Activated CD4-positive, alpha-beta memory T cell treated with anti-CD3 and anti-CD28 coated beads for 36 hours (primary cell): ENCODE results near the gene MEGF11. TPM values are rescaled to one million over a fixed set of nuclear protein-coding genes. Genes with fewer than 3 reads are reported as not detected.

Experiments
- CTCF ChIA-PET: fragments of 350-600 bp; sonication (Branson Sonifier 250); formaldehyde crosslinking; loops from one replicate; lab custom pipeline; 2021; ENCODE audit warnings: antibody characterized with exemption, inconsistent platforms; lab: Charles Lee
- POLR2A ChIA-PET: fragments of 350-600 bp; sonication (Branson Sonifier 250); formaldehyde crosslinking; loops from one replicate; lab custom pipeline; 2021; ENCODE audit warnings: antibody characterized with exemption; lab: Charles Lee
- DNase-seq: peaks from one replicate; pipeline ENCODE4 v3.0.0-alpha.2; 2020
- H3K27ac Mint-ChIP-seq: one replicate; pipeline ENCODE4 v1.8.0; 2021; ENCODE audit warnings: mixed read lengths
- H3K27me3 Mint-ChIP-seq: one replicate; pipeline ENCODE4 v1.8.0; 2021; ENCODE audit warnings: mixed read lengths
- H3K36me3 Mint-ChIP-seq: one replicate; pipeline ENCODE4 v1.8.0; 2021; ENCODE audit warnings: mixed read lengths
- H3K4me1 Mint-ChIP-seq: one replicate; pipeline ENCODE4 v1.8.0; 2021; ENCODE audit warnings: low read depth, mixed read lengths
- H3K4me3 Mint-ChIP-seq: one replicate; pipeline ENCODE4 v1.8.0; 2021; ENCODE audit warnings: mild to moderate bottlenecking, mixed read lengths
- H3K9me3 Mint-ChIP-seq: one replicate; pipeline ENCODE4 v1.8.0; 2021; ENCODE audit warnings: mixed read lengths
- intact Hi-C: fragments of 100-400 bp; cut with micrococcal nuclease; formaldehyde crosslinking; loops from one replicate; pipeline ENCODE4 v1.15.1; 2023
- total RNA-seq, 2 experiments: library from RNA; stranded (reverse); gene quantifications; one replicate each; pipeline ENCODE4 v1.2.3, GENCODE V29; 2021

Gene MEGF11
- total RNA-seq, 2 experiments from 2014 or later = not detected

DNA sequence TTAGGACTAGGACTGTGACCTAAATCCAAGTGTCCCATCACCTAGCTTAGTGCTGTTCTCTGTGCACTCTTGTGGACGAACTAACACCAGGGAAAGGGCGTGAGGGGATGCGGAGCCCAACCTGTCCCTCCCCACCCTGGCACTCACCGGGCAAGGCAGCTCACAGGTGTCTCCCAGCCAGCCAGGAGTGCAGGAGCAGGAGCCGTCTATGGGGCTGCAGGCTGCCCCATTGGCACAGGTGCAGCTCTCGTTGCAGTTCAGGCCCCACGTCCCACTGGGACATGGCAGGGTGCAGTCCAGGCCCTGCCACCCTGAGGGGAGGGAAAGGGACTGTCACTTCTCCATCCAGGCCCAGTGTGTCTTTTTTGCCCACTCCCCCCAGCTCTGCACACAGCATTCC, 324.0 kb downstream of the MEGF11 start:
- Mint-ChIP-seq H3K4me3 (no peak overlapping the region), H3K9me3 (no peaks in the 10 kb centered on the region), H3K27me3 (no peaks in the 10 kb centered on the region), H3K27ac (no peak overlapping the region), H3K36me3 (no peaks in the 10 kb centered on the region), H3K4me1 (no peaks in the 10 kb centered on the region)
- intact Hi-C loops = no loop called here
- POLR2A ChIA-PET = no interaction called here
- CTCF ChIA-PET = no interaction called here
- no peak for DNase-seq

- no peak overlapping the region for H3K27ac Mint-ChIP-seq
- no peaks in the 10 kb centered on the region for H3K4me1 Mint-ChIP-seq
- no peak overlapping the region for H3K4me3 Mint-ChIP-seq
- H3K27me3 Mint-ChIP-seq = no peaks in the 10 kb centered on the region
- intact Hi-C loops = no loop called here
- no peaks in the 10 kb centered on the region for H3K9me3 Mint-ChIP-seq
- no peak for DNase-seq
- no peaks in the 10 kb centered on the region for H3K36me3 Mint-ChIP-seq
- ChIA-PET CTCF (no interaction called here), POLR2A (no interaction called here)
Observed at GRCh38 chr15:65927545-65927944, 326.0 kb downstream of the MEGF11 start.

GRCh38 chr15:65926899-65927298, 326.7 kb downstream of the MEGF11 start:
- H3K4me1 Mint-ChIP-seq = no peaks in the 10 kb centered on the region
- no peaks in the 10 kb centered on the region for H3K36me3 Mint-ChIP-seq
- intact Hi-C loops = no loop called here
- H3K9me3 Mint-ChIP-seq = no peaks in the 10 kb centered on the region
- no peak overlapping the region for H3K27ac Mint-ChIP-seq
- no peak overlapping the region for H3K4me3 Mint-ChIP-seq
- no peak for DNase-seq
- POLR2A ChIA-PET = no interaction called here
- no peaks in the 10 kb centered on the region for H3K27me3 Mint-ChIP-seq
- CTCF ChIA-PET = no interaction called here

- H3K27me3 Mint-ChIP-seq = no peaks in the 10 kb centered on the region
- ChIA-PET POLR2A (no interaction called here), CTCF (no interaction called here)
- intact Hi-C loops = no loop called here
- H3K4me3 Mint-ChIP-seq = no peak overlapping the region
- H3K27ac Mint-ChIP-seq = no peak overlapping the region
- no peaks in the 10 kb centered on the region for H3K36me3 Mint-ChIP-seq
- H3K9me3 Mint-ChIP-seq = no peaks in the 10 kb centered on the region
- DNase-seq = no peak
- no peaks in the 10 kb centered on the region for H3K4me1 Mint-ChIP-seq
Observed at GRCh38 chr15:65926459-65926858, 327.1 kb downstream of the MEGF11 start.

DNA sequence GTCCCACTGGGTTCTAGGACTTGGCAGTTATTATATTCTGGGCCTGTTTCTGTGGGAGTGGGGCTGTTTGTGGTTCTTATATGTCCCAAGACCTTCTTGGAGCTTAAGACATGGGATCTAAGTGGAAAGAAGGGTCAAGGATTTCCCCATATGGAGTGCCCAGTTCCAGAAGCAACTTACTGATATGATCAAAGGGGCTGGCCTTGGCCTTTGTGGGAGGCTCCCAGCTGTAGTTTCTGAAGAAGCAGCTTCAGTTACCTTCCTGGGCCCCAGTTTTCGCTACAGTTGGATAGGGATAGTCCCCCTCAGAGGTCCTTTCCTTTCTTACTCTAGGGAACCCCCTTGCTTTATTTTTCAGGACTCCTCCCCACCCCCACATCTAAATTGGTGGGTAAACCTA, 328.2 kb downstream of the MEGF11 start:
- ChIA-PET POLR2A (no interaction called here), CTCF (no interaction called here)
- H3K36me3 Mint-ChIP-seq = no peaks in the 10 kb centered on the region
- no peaks in the 10 kb centered on the region for H3K27me3 Mint-ChIP-seq
- no peak overlapping the region for H3K4me3 Mint-ChIP-seq
- H3K27ac Mint-ChIP-seq = no peak overlapping the region
- H3K9me3 Mint-ChIP-seq = no peaks in the 10 kb centered on the region
- no peaks in the 10 kb centered on the region for H3K4me1 Mint-ChIP-seq
- intact Hi-C loops = no loop called here
- DNase-seq = no peak

DNA sequence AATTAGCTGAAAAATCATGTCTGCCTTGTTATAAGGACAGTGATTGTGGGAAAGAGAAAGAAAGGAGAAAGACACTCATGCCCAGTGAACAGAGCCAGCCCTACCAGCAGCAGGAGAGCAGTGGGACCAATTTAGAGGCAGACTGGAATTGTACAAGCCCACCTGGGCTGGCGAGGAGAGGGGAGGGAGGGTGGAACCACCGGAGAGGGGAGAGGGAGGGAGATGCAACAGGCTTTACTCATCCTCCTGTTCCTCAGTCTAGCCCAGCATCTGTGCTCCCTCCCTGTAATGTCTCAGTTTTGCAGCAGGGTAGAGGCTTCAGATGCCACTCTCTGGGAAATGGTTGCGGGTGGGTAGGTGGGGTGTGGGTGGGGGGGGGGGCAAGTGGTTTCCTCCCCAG, 329.5 kb downstream of the MEGF11 start:
- CTCF ChIA-PET = no interaction called here
- H3K27me3 Mint-ChIP-seq = no peaks in the 10 kb centered on the region
- no peak for DNase-seq
- H3K27ac Mint-ChIP-seq = no peak overlapping the region
- peaks cover 1% of the 10 kb centered on the region for H3K4me1 Mint-ChIP-seq
- no peaks in the 10 kb centered on the region for H3K9me3 Mint-ChIP-seq
- no peak overlapping the region for H3K4me3 Mint-ChIP-seq
- H3K36me3 Mint-ChIP-seq = no peaks in the 10 kb centered on the region
- intact Hi-C loops = no loop called here
- POLR2A ChIA-PET = no interaction called here

DNA sequence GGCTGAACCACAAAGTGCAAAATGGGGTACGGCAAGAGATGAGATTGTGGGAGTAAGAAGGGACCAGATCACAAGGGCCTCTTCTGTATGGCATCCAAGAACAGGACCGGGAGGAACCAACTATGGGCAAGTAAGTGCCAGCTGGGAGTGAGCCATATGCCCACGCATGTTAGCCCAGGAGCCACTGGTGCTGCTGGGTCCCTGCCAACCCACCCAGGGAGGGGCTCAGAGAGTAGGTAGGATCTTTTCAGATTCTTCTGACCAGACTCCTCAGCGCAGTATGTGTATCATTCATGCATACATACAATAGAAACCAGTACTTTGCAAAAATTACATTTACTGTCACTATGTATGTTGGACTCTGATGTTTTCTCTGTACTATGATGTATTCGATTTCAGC, 330.3 kb downstream of the MEGF11 start:
- intact Hi-C loops = no loop called here
- DNase-seq = no peak
- Mint-ChIP-seq H3K9me3 (no peaks in the 10 kb centered on the region), H3K27ac (no peak overlapping the region), H3K27me3 (no peaks in the 10 kb centered on the region), H3K4me3 (no peak overlapping the region), H3K4me1 (peaks cover 9% of the 10 kb centered on the region), H3K36me3 (no peaks in the 10 kb centered on the region)
- CTCF ChIA-PET = no interaction called here
- POLR2A ChIA-PET = no interaction called here

DNA sequence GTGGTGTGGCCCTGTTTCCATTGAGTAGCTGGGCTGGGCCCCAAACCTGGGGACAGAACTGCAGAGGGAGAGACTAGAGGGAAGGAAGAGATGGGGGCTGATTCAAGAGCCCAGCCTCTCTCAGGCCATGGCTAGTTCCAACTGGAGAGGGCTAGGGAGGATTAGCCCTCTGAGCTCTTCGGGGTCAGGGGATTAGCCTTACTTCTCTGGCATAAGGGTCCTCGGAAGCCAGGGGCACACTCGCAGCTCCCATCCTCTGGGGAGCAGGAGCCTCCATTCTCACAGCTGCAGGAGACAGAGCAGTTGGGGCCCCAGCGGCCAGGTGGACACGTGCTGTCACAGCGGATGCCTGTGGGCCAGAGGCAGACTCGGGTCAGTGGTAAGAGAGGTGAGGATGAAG, 330.9 kb downstream of the MEGF11 start:
- Mint-ChIP-seq H3K27ac (no peak overlapping the region), H3K4me1 (peaks cover 15% of the 10 kb centered on the region), H3K4me3 (no peak overlapping the region), H3K9me3 (no peaks in the 10 kb centered on the region), H3K27me3 (no peaks in the 10 kb centered on the region), H3K36me3 (no peaks in the 10 kb centered on the region)
- DNase-seq = no peak
- intact Hi-C loops = no loop called here
- POLR2A ChIA-PET = no interaction called here
- CTCF ChIA-PET = no interaction called here

- CTCF ChIA-PET = interaction anchor here (1.0 kb wide), 1 partner anchor 53 kb away, joined by 3 read pairs; the partner anchor contains the start of gene RAB11A
Observed at GRCh38 chr15:65921780-65922179, 331.8 kb downstream of the MEGF11 start.

DNA sequence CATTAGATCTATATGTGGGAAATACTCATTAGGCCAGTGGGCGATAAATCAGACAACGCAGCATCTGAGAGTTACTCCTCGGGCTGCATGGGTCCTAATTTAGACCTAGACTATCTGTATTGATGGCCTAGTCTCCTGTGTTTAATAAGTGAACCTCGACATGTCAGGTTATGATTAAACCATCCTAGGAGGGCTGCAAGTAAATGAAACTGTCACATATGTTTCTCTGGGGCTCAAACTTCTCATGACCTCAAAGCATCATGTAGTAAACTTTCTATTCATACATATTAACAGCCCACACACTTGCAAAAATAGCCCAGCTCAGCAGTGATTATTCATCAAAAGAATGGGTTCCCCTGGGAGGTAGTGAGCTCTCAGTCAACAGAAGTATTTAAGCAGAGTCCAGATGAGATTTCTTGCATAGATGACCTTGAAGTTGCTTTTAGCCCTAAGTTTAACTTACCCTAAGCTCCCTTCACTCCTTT, 332.7 kb downstream of the MEGF11 start:
- H3K4me1 Mint-ChIP-seq = peaks cover 32% of the 10 kb centered on the region
- no peaks in the 10 kb centered on the region for H3K27me3 Mint-ChIP-seq
- H3K9me3 Mint-ChIP-seq = no peaks in the 10 kb centered on the region
- H3K36me3 Mint-ChIP-seq = no peaks in the 10 kb centered on the region
- intact Hi-C loops = no loop called here
- ChIA-PET CTCF (interaction anchor here (1.0 kb wide), 1 partner anchor 52 kb away, joined by 3 read pairs; the partner anchor contains the start of gene RAB11A), POLR2A (interaction anchor here (0.8 kb wide), 1 partner anchor 278 kb away, joined by 3 read pairs; no protein-coding TSS in a partner anchor)
- no peak overlapping the region for H3K27ac Mint-ChIP-seq
- no peak overlapping the region for H3K4me3 Mint-ChIP-seq
- no peak for DNase-seq

More at GRCh38 chr15:65921780-65922179, 331.8 kb downstream of the MEGF11 start:
- H3K36me3 Mint-ChIP-seq = no peaks in the 10 kb centered on the region
- no peaks in the 10 kb centered on the region for H3K27me3 Mint-ChIP-seq
- intact Hi-C loops = no loop called here
- H3K27ac Mint-ChIP-seq = no peak overlapping the region
- peaks cover 23% of the 10 kb centered on the region for H3K4me1 Mint-ChIP-seq
- no peak for DNase-seq
- H3K9me3 Mint-ChIP-seq = no peaks in the 10 kb centered on the region
- POLR2A ChIA-PET = no interaction called here
- no peak overlapping the region for H3K4me3 Mint-ChIP-seq

DNA sequence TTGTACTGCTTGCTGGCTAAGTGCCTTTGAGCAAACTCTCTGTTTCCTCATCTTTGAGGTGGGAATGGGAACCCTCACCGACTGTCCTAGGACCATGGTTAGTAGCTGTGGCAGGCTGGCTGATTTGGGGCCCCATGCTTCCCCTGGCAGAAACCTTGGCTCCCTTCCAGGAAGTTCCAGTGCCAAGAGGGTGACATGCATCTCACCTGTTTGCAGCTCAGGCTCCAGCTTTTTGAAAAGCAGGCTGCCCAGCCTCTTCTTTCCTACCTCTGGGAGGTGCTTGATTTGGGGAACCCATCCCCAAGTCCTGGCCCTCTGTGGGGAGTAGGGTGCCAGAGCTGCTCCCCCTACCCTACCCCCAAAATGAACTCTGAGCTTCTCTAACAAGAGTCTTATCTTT, 333.4 kb downstream of the MEGF11 start:
- intact Hi-C loops = no loop called here
- peaks cover 32% of the 10 kb centered on the region for H3K4me1 Mint-ChIP-seq
- H3K27me3 Mint-ChIP-seq = no peaks in the 10 kb centered on the region
- no peaks in the 10 kb centered on the region for H3K36me3 Mint-ChIP-seq
- POLR2A ChIA-PET = no interaction called here
- H3K9me3 Mint-ChIP-seq = no peaks in the 10 kb centered on the region
- H3K4me3 Mint-ChIP-seq = no peak overlapping the region
- H3K27ac Mint-ChIP-seq = no peak overlapping the region
- CTCF ChIA-PET = no interaction called here
- no peak for DNase-seq

DNA sequence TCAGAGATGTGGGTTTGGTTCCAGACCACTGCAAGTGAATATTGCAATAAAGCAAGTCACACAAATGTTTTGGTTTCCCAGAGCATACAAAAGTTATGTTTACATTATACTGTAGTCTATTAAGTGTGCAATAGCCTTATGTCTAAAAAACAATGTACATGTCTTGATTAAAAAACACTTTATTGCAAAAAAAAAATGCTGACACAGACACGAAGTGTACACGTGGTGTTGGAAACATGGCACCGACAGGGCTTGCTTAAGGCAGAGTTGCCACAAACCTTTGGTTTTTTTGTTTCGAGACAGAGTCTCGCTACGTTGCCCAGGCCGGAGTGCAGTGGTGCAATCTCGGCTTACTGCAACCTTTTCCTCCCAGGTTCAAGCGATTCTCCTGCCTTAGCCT, 334.2 kb downstream of the MEGF11 start:
- CTCF ChIA-PET = no interaction called here
- no peak overlapping the region for H3K27ac Mint-ChIP-seq

DNA sequence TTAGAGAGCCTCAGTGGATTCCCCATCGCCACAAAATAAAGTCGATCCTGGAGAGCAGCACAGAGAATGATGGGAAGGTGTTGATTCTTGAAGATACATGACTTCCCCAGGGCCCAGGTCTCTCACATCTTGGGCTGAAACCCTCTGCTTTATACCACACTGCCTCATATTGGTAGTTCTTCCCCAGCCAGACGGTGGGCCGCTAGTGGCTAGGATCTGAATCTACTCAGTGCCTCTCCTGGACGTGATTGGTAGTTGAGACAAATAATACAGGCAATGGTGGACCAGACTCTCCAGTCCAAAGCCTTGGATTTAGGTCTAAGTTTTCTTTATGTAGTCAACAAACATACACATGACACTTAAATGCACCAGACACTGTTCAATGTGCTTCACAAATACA, 334.6 kb downstream of the MEGF11 start:
- Mint-ChIP-seq H3K9me3 (no peaks in the 10 kb centered on the region), H3K4me3 (no peak overlapping the region), H3K27me3 (no peaks in the 10 kb centered on the region), H3K36me3 (no peaks in the 10 kb centered on the region), H3K27ac (no peak overlapping the region), H3K4me1 (peaks cover 32% of the 10 kb centered on the region)
- CTCF ChIA-PET = interaction anchor here (0.6 to 0.7 kb wide), 2 partner anchors 61 to 62 kb away, joined by 3 read pairs; no protein-coding TSS in a partner anchor
- intact Hi-C loops = no loop called here
- POLR2A ChIA-PET = no interaction called here
- no peak for DNase-seq

More for the DNA sequence above, 334.2 kb downstream of the MEGF11 start:
- intact Hi-C loops = no loop called here
- no peak overlapping the region for H3K4me3 Mint-ChIP-seq
- POLR2A ChIA-PET = no interaction called here
- no peaks in the 10 kb centered on the region for H3K9me3 Mint-ChIP-seq
- no peak for DNase-seq
- H3K27me3 Mint-ChIP-seq = no peaks in the 10 kb centered on the region
- H3K4me1 Mint-ChIP-seq = peaks cover 32% of the 10 kb centered on the region
- H3K36me3 Mint-ChIP-seq = no peaks in the 10 kb centered on the region
